K562 (cell line): ENCODE measurements around the gene LRPAP1.
"Not testable (repeated sequence)": the region's sequence is repeated elsewhere in the genome, so short reads cannot be mapped to it uniquely, and the experiment has no call there.

Experiments
- ELF1 ChIP-seq: fragments of 200-800 bp; sonication (Bioruptor generic); IDR thresholded peaks from 2 replicates; pipeline ENCODE4 v1.6.1; 2016; ENCODE audit warnings: missing genetic modification characterization, missing compliant biosample characterization
- NR1H2 ChIP-seq: sonication (generic); formaldehyde crosslinking; IDR thresholded peaks from 2 replicates; pipeline ENCODE4 v1.4.0; 2020; ENCODE audit warnings: mild to moderate bottlenecking, missing genetic modification reagents
- TARDBP ChIP-seq: fragments of 450-650 bp; IDR thresholded peaks from 2 replicates; pipeline ENCODE4 v1.6.1; 2016
- TCF3 ChIP-seq: sonication (generic); formaldehyde crosslinking; IDR thresholded peaks from 2 replicates; pipeline ENCODE4 v1.4.0; 2020; ENCODE audit warnings: mild to moderate bottlenecking, missing genetic modification reagents

GRCh38 chr4:3574865-3575264 is 42.6 kb upstream of the LRPAP1 start:
- TF ChIP-seq ELF1 (tag); TARDBP; NR1H2 (CRISPR knock-in tag); TCF3 (CRISPR knock-in tag): not testable (repeated sequence)
